ENCODE measurements around the gene ACSBG1.

Gene ACSBG1

GRCh38 chr15:78222745-78223395, 11.5 kb downstream of the ACSBG1 start:
- no peak for TF ChIP-seq REST (IDR thresholded peaks at IDR 0.05; ENCODE audit: insufficient read depth in 1 of 2, low read depth in 2 of 2, low read length in 2 of 2)
- no peak for TF ChIP-seq FOXP2 (optimal IDR thresholded peaks at IDR 0.05; ENCODE audit: borderline replicate concordance, extremely low read depth, extremely low read length, insufficient read depth)
- TF ChIP-seq POLR2AphosphoS5 (IDR thresholded peaks at IDR 0.05; ENCODE audit: low read depth, low read length): no peak
- no peak for TF ChIP-seq SIN3A (IDR thresholded peaks at IDR 0.05; ENCODE audit: borderline replicate concordance, insufficient read depth, low read length)
- TF ChIP-seq TAF1 (IDR thresholded peaks at IDR 0.05; ENCODE audit: borderline replicate concordance, insufficient read depth, low read length): no peak

- TF ChIP-seq TAF1 (IDR thresholded peaks at IDR 0.05; ENCODE audit: borderline replicate concordance, insufficient read depth, low read length) (no peak), SIN3A (IDR thresholded peaks at IDR 0.05; ENCODE audit: borderline replicate concordance, insufficient read depth, low read length) (no peak)
Measured at GRCh38 chr15:78220713-78221112, 13.7 kb downstream of the ACSBG1 start.

GRCh38 chr15:78216276-78217104, 17.9 kb downstream of the ACSBG1 start:
- TF ChIP-seq REST (IDR thresholded peaks at IDR 0.05; ENCODE audit: insufficient read depth in 1 of 2, low read depth in 2 of 2, low read length in 2 of 2): no peak
- TF ChIP-seq POLR2AphosphoS5 (IDR thresholded peaks at IDR 0.05; ENCODE audit: low read depth, low read length): no peak
- TF ChIP-seq FOXP2 (optimal IDR thresholded peaks at IDR 0.05; ENCODE audit: borderline replicate concordance, extremely low read depth, extremely low read length, insufficient read depth): no peak
- no peak for TF ChIP-seq TAF1 (IDR thresholded peaks at IDR 0.05; ENCODE audit: borderline replicate concordance, insufficient read depth, low read length)
- no peak for TF ChIP-seq SIN3A (IDR thresholded peaks at IDR 0.05; ENCODE audit: borderline replicate concordance, insufficient read depth, low read length)

- TF ChIP-seq REST (IDR thresholded peaks at IDR 0.05; ENCODE audit: insufficient read depth in 1 of 2, low read depth in 2 of 2, low read length in 2 of 2) (no peak), TAF1 (IDR thresholded peaks at IDR 0.05; ENCODE audit: borderline replicate concordance, insufficient read depth, low read length) (no peak), POLR2AphosphoS5 (IDR thresholded peaks at IDR 0.05; ENCODE audit: low read depth, low read length) (no peak), FOXP2 (optimal IDR thresholded peaks at IDR 0.05; ENCODE audit: borderline replicate concordance, extremely low read depth, extremely low read length, insufficient read depth) (no peak), SIN3A (IDR thresholded peaks at IDR 0.05; ENCODE audit: borderline replicate concordance, insufficient read depth, low read length) (no peak)
Measured at GRCh38 chr15:78213956-78214355, 20.4 kb downstream of the ACSBG1 start.

- no peak for TF ChIP-seq REST (IDR thresholded peaks at IDR 0.05; ENCODE audit: insufficient read depth in 1 of 2, low read depth in 2 of 2, low read length in 2 of 2)
Measured at GRCh38 chr15:78213425-78213750, 21.0 kb downstream of the ACSBG1 start.

Measured in PFSK-1 (cell line).